ACHN (cell line): ENCODE measurements around the gene ZSCAN18.

Experiments used
- DNase-seq: peaks from one replicate; pipeline ENCODE4 v3.0.0-alpha.2; 2015
- in situ Hi-C: cut with HindIII; loops from 2 replicates; pipeline ENCODE4 v1.10.0; 2017; ENCODE audit warnings: low sequenced_read_pairs, low pct_ligation_motif_present, low pct_unique_long_range_greater_than_20kb

Gene ZSCAN18

GRCh38 chr19:58047672-58048071, 50.4 kb downstream of the ZSCAN18 start:
- no peak for DNase-seq
- in situ Hi-C loops: no loop called here

GRCh38 chr19:58046856-58047255, 51.2 kb downstream of the ZSCAN18 start:
- in situ Hi-C loops: no loop called here
- DNase-seq: no peak

- in situ Hi-C loops: no loop called here
- DNase-seq: no peak
Measured at GRCh38 chr19:58045411-58046050, 52.5 kb downstream of the ZSCAN18 start.

- in situ Hi-C loops: no loop called here
- DNase-seq: no peak
Measured at GRCh38 chr19:58044886-58045285, 53.1 kb downstream of the ZSCAN18 start.

GRCh38 chr19:58044391-58044790, 53.6 kb downstream of the ZSCAN18 start:
- DNase-seq: no peak
- in situ Hi-C loops: no loop called here

GRCh38 chr19:58042495-58043340, 55.3 kb downstream of the ZSCAN18 start:
- in situ Hi-C loops: no loop called here
- no peak for DNase-seq

- DNase-seq: no peak
- in situ Hi-C loops: no loop called here
Measured at GRCh38 chr19:58040751-58041525, 57.1 kb downstream of the ZSCAN18 start.

- DNase-seq: no peak
- in situ Hi-C loops: no loop called here
Measured at GRCh38 chr19:58038688-58039204, 59.3 kb downstream of the ZSCAN18 start.

GRCh38 chr19:58037927-58038687, 59.9 kb downstream of the ZSCAN18 start:
- in situ Hi-C loops: no loop called here
- DNase-seq: no peak

- DNase-seq: no peak
- in situ Hi-C loops: no loop called here
Measured at GRCh38 chr19:58035863-58036262, 62.2 kb downstream of the ZSCAN18 start.

- in situ Hi-C loops: no loop called here
- DNase-seq: no peak
Measured at GRCh38 chr19:58034477-58034793, 63.6 kb downstream of the ZSCAN18 start.
